GM21381 (cell line): Measurements from ENCODE around the gene PLIN3.
"Not testable (repeated sequence)": the region's sequence is repeated elsewhere in the genome, so short reads cannot be mapped to it uniquely, and the experiment has no call there.

Experiments used
- ATAC-seq: cut with Tn5 transposase; IDR thresholded peaks from one replicate; pipeline ENCODE4 v1.9.1; 2021; ENCODE audit warnings: mild to moderate bottlenecking, moderate library complexity; ENCODE audit not compliant: unreplicated experiment

PLIN3 gene, protein sequence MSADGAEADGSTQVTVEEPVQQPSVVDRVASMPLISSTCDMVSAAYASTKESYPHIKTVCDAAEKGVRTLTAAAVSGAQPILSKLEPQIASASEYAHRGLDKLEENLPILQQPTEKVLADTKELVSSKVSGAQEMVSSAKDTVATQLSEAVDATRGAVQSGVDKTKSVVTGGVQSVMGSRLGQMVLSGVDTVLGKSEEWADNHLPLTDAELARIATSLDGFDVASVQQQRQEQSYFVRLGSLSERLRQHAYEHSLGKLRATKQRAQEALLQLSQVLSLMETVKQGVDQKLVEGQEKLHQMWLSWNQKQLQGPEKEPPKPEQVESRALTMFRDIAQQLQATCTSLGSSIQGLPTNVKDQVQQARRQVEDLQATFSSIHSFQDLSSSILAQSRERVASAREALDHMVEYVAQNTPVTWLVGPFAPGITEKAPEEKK

DNA sequence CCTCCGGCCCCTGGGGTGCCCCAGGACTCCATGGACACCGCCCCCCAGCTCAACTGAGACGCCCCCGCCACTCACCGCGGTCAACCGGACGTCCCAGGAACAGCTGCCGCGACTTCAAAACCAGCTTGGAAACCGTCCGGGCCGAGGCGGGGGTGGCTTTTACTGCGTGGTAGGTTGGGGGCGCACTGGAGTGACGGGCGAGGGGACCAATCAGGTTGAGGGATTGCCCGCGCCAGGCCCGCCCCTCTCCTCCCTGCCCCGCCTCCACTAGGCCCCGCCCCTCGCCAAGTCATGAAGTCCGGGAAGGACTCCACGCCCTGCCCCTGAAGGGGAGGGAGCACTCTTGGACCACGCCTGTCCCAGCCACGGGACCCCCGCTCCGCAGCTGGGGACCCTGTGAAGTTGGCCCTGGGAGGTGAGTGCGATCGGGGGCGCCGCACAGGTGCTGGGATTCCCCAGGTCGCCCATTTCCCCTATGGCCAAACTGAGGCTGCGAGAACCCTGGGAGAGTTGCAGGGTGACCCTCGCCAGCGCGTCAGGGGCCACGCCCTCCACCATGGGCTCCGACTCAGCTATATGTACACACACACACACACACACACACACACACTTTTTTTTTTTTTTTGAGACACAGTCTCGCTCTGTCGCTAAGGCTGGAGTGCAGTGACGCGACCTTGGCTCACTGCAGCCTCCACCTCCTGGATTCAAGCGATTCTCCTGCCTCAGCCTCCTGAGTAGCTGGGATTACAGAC is at the start of gene PLIN3:
TSS of gene PLIN3 (minus strand) at position 134 of the 752 bp plus-strand sequence. CDS start 6,273 bp downstream, outside the sequence.
- peak; percentile 80 for ATAC-seq

DNA sequence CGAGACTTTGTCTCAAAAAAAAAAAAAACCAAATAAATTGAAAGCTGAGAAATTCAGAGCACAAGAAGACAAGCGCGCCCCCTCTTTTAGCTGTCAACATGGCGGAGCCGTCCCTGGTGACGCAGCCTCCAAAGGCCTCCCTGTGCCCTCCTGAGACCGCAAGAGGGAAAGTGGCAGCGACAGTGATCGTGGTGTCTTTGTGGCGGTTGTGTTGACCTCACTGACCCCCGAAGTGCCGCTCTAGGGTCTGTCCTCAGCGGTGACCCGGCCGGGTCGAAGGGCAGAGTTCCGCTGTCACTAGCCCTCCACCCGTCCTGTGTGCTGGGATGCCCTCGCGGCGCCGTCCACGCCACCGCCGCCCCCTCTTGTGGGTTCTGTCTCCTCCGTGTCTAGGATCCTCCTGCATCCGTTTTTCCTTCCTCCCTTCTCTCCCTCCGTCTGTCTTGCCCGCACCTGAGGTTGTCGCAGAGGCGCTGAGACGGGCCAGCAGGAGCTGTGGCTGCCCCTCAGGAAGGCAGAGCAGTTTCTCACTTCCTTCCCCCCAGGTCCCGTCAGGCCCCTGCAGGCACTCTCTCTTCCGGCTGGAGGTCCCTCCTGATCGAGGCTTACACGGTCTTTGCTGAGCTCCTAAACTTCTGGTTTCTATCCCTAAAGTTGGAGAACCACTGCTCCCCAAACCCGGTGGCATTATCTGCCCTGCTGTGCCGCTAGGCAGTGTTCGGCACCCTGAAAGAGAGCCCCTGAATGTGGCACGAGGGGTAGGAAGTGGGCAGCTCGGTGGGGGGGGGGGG is 49.0 kb upstream of the PLIN3 start:
- ATAC-seq: no peak

DNA sequence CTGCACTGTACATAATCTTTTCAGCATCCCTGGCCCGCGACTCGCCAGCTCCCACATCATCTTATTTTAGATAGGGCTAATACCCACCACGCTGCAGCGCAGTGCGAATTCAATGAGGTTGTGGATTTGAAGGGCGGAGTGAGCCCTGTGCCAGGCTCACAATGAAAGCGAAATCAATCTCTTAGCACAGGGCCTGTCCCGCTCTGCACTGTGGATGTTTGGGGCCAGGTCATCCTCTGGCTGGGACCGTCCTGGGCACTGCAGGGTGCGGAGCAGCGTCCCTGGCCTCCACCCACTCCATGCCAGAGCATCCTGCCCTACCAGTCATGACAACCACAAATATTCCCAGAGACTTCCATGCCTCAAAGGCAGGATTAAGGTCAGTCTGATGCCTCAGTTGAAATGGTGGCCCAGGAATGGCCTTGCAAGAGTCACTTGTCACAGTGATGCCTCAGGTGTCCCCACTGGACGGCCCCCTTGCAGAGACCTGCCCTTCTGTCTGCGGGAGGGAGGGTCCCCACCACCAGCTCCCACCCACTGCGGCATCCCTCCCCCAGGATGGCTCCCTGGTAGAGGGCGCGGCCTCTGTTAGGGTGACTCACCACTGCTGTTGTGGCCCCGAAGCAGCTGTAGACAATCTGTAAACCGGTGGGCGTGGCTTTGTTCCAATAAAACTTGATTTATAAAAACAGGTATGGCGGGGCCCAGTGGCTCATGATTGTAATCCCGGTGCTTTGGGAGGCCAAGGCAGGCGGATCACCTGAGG is 47.5 kb upstream of the PLIN3 start:
- no peak for ATAC-seq

DNA sequence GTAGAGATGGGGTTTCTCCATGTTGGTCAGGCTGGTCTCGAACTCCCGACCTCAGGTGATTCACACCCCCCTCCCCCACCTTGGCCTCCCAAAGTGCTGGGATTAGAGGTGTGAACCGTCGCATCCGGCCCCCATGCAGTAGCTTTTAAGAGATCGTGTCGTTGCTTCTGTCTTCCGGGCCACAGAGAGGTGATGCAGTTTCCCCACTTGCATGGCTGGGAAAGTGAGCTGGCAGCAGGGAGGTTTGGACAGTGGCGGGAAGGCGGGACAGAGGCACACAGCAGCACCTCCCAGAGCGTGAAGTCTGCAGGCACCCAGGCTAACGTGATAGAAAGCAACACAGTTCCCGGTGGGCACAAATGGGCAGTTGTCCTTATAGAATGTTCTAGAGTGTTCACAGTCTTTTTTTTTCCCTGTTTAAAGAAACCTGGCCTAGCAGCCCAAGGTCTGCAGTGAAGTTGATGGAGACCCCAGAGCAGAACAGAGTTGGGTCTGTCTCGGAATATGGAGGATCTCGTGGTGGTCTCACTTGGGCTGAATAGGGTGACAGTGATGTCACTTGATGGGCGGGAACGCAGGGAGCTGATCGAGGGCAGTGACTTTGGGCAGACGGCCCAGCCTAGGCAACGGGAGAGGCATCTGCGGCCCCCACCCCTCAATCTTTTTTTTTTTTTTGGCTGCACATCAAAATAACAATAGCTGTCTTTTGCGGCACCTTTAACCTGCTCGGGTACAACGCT is 46.7 kb upstream of the PLIN3 start:
- ATAC-seq: no peak

DNA sequence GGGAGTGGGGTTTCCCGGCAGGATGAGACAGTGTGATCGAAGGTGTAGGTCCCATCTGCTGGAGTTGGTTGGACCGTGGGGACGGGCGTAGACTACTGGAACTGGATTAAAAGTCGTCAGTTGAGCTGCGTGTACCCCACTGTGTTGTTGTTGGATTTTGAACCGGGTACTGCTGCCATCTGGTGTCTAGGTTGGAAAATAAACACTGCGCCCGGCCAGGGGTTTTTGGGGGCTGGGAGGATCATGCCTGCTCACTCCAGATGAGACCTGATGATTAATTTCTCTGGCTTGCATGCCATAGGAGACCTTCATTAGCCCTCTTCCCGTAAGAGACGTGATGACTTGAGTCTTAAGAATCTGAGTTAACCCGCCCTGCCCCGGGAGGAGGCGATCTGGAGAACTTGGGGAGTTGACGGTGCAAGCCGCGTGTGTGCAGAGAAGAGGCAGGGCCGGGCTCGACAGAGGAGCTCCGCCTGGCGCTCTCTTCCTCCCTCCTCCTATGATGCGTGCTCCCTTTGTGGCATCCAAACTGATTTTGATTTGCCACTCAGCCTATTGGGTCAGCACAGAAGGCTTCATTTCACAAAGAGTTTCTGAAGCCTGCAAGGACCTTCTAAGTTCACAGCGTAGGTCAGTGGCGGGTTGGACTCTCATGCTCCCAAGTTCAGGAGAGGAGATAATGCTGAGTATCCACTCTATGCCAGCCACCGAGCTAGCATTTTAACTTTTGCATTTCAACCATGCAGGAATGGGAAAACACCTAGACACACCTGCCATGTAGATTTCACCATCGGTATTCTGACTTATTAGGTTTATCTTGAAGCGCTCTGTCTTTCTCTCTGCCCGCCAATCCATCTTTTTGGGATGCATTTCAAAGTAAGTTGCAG is 44.6 kb upstream of the PLIN3 start:
- ATAC-seq: no peak

DNA sequence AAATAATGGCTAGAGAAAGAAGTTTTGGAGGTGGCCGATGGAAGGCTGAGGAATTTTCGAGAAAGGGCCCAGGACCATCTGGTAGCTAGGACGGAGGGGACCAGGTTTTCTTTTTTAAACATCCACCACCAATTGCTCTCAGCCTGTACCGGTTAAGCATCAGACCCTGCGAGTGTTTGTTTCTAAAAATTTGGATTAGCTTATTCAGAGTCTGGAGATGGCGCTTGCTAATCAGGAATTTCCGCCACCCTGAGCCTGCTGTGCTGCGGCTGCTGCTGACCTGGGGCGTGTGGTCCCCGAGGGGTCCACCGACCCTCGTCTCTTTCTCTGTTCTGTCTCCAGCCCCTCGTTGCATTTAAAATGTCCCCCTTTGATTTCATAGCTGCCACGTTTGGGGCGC is 43.8 kb upstream of the PLIN3 start:
- no peak for ATAC-seq

DNA sequence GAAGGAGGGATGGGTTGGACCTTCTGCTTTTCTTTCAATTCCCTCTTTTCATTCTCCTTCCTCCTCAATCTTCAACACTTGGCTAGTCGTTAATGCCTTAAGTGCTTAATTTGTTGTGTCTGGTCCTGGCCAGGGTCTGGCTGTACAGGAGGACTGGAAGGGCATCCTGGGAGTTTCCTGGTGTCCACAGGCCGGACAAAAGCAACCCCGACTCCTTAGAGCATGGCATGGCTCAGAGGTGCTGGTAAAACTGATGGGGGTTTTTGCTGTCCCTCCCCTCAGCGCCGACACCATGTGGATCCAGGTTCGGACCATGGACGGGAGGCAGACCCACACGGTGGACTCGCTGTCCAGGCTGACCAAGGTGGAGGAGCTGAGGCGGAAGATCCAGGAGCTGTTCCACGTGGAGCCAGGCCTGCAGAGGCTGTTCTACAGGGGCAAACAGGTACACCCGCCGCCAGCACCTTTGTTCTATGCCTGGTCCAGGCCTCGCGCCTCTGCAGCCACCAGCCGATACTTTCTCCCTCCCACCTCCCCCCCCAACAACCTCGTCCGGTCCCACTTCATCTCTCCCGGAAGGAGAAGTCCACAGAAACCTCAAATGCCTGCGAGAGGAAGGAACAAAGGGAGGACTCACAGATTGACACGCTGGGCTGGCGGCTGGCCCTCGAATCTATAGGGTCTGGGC is 43.3 kb upstream of the PLIN3 start:
- no peak for ATAC-seq

DNA sequence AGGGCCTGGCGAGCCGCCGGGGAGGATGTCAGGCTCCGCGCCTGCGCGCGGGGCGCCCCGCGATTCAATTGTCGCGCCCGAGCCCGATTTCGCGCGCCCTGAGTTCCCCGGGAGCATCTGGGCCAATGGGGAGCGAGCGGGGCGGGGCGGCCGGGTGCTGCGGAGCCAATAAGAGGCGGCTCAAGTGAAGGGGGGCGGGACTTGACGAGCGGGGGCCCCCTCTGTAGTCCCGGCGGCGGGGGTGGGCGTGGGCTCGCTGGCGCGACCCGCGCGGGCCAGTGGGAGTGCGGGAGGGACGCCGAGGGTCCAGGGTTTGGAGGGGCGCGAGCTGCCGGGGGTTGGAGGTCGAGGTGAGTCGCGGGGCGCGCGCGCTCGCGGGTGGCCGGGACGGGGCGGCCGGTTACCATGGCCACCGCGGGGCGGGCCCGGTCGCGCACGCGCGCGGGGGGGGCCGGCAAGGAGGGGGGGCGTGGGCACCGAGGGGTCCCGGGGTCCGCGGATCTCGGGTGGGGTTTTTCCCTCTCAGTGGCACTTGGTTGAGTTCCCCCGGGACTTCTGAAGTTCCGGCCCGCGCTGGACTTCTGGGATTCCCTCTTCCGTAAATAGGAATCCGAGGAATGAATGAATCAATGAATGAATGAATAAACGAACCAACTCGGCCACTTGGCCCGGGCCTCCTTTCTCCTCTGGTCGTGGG is 42.6 kb upstream of the PLIN3 start:
- ATAC-seq: peak; percentile 69

DNA sequence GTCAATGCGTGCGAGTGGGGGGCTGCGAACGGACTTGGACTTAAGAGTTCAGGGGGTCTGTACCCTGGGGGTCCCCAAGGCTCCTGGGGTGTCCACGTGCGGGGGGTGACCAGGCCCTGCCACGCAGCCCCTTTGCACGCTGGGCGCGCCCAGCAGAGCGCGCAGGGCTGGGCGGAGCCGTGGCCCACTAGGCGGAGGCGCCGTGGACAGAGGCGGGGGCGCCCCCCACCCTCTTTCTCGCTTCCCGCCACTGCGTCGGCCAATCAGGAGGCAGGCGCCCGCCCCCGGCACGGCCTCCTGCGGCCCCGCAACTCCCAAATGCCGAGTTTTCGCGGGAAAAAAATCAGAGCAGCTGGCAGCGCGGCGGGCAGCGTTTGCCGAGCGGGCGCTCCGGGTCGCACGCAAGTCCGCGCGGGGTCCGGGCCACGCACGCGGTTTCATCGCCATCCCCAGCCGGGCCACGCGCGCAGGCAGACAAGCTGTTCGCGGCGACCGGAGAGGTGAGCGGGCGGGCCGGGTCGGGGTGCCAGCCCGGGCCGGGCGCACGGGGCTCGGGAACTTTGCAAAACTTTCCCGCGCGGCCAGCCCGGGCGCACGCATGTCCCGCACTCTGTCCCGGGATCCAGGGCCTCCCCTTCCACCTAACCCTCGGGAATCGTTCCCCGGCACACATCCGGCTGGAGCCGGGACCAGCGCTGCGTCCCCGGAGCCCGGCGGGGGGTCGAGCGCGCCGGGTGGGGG is 41.9 kb upstream of the PLIN3 start, which contains the start of gene UHRF1:
TSS of gene UHRF1 (plus strand) at position 346 of the 741 bp plus-strand sequence. CDS start 1,385 bp downstream, outside the sequence.
- peak; percentile 30 for ATAC-seq

DNA sequence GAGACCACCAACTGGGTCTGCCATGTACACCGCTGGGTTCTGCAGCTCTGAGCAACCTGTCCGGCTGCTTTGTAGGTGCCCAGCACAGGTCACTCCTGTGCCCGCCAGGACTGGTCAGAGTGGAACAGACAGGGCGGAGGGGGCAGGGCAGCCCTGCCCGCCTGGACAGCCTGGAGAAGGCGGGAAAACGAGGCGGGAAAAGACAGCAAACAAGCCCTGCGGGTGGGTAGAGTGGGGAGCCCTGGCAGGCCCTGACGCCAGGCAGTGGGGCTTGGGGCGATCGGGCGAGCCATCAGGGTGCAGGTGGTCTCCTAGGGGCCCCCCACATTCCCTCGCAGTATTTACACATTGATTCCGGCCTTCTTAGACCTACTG is 41.3 kb upstream of the PLIN3 start:
- no peak for ATAC-seq

DNA sequence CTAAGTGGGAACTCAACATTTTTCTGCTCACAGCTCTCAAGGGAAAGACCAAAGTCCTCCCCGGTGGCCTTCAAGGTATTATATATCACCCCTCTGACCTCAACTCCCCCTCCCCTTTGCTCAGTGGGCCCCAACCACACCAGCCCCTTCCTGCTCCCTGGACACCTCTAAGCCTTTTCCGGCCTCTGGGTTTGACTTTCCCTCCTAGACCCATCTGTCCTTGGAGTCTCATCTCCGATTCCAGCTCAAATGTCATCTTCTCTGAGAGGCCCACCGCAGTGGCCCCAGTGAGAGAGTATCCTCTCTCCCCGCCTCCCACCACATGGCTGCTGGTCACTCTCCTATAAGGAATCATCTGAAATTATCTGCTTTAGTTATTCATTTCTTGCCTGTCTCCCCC is 40.9 kb upstream of the PLIN3 start:
- no peak for ATAC-seq

DNA sequence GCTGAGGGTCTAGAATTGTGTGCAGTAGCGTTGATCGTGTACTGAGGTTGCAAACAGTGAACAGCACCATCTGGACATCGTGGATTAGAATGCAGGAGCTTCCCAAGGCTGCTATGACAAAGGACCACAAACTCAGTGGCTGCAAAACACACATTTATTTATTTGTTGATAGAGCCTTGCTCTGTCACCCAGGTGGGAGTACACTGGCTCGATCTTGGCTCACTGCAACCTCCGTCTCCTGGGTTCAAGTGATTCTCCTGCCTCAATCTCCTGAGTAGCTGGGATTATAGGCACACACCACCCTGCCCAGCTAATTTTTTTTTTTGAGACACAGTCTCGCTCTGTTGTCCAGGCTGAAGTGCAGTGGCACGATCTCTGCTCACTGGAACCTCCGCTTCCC is 39.5 kb upstream of the PLIN3 start:
- ATAC-seq: no peak

DNA sequence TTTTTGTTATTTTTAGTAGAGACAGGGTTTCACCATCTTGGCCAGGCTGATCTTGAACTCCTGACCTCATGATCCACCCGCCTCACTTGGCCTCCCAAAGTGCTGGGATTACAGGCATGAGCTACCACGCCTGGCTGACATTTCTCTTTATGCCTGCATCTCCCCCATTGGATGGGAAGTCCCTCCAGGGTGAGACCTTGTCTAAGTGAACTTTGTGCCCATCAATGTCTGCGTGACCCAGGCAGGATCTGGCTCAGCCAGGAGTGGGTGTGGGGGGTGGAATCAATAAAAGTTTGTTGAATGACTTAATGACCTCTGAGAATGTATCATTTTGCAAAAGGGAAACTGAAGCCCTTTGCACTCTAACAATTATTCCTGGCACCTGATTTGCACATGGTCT is 37.0 kb upstream of the PLIN3 start:
- ATAC-seq: no peak

DNA sequence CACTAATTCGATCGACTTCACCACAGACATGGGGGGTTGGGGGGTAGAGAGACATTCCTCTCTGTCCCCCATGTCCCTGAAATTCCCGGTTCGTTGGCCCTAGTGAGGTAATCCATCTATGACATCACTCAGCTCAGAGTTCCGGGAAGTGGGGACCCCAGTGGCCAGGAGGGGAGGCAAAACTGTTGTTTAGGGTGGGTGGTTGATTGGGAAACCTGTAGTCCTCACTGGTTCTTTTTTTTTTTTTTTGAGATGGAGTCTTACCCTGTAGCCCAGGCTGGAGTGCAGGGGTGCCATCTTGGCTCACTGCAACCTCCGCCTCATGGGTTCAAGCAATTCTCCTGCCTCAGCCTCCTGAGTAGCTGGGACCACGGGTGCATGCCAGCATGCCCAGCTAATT is 35.3 kb upstream of the PLIN3 start, which contains the start of gene ARRDC5:
TSS of gene ARRDC5 (minus strand) at position 101 of the 400 bp plus-strand sequence. CDS start at position 30, 71 bp downstream.
- no peak for ATAC-seq

DNA sequence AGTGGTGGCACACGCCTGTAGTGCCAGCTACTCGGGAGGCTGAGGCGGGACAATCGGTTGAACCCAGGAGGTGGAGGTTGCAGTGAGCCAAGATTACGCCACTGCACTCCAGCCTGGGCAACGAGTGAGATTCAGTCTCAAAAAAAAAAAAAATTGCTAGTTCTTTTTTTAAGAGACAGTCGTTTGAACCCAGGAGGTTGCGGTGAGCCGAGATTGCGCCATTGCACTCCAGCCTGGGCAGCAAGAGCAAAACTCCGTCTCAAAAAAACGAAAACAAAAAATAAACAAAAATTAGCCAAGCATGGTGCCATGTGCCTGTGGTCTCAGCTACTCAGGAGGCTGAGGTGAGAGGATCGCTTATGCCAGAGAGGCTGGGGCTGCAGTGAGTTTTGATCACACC is 33.4 kb upstream of the PLIN3 start:
- not testable (repeated sequence) for ATAC-seq

DNA sequence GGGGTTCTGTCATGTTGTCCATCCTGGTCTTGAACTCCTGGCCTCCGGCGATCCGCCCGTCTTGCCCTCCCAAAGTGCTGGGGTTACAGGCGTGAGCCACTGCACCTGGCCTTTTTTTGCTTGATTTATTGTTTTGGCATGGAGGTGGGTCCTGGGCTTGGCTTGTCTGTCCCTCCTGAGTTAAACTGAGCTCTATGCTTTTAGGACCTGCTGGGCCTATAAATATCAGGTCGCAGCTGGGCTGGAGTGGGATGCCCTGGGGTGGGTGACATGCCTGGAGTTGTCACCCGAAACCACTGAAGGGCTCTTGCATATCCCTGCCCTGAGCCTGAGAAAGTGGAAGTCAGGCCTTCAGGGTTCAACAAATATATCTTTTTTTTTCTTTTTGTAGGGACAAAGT is 29.7 kb upstream of the PLIN3 start:
- no peak for ATAC-seq

DNA sequence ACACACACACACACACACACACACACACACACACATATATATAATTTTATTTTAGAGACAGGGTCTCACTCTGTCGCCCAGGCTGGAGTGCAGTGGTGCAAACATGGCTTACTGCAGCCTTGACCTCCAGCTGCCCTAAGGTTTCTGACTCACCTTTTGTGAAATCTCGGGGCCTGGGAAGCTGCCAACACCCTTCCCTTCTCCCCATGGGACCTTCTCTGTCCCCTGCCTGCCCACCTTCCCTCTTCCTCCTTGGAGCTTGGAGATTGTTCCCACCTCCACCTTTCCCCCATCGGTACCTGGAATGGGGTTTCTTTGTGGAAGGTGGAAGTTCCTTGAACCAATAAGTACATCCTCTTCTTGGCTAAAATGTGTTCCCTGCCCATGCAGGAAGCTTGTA is 28.9 kb upstream of the PLIN3 start:
- no peak for ATAC-seq
